Measurements from ENCODE around the gene TMEM101.
"Not testable (repeated sequence)": the region's sequence is repeated elsewhere in the genome, so short reads cannot be mapped to it uniquely, and the experiment has no call there.

TMEM101 gene

DNA sequence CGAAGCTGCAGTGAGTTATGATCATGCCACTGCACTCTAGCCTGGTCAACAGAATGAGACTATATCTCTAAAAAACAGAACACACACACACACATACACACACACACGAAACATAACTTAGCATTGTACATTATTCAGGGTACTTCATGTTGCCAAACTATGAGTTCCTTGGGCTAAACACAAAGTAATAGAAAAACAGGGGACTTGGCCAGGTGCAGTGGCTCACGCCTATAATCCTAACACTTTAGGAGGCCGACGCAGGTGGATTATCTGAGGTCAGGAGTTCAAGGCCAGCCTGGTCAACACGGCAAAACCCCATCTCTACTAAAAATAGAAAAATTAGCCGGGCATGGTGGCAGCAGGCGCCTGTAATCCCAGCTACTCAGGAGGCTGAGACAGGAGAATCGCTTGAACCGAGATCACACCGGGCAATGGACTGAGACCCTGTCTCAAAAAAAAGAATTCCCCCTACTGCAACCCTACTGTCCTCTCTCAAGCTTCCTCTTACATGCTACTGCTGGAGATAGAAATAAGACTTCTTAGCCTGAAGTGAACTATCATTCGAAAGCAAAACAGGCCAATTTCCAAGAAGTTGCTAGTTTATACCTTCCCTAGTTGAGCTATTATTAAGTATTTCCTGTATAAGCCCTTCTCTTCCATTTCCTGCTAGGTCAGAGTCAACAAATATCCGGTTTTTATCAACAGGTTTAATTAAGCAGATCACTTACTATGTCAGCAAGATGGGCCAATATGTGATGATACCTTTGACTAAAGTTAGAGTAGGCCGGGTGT lies 44.5 kb upstream of the TMEM101 start:
- peaks cover 92% of the 10 kb centered on the region for H3K79me2 ChIP-seq (ENCODE audit: insufficient read depth, low read depth)
- peaks cover 29% of the 10 kb centered on the region; the same call in 1 of the 2 replicates for H3K36me3 ChIP-seq (ENCODE audit: insufficient read depth)

GRCh38 chr17:44053125-44053872 lies 38.5 kb upstream of the TMEM101 start:
- Histone ChIP-seq H3K4me3 (IDR thresholded peaks at IDR 0.05; ENCODE audit: insufficient read depth, low read depth, low read length) (no peak overlapping the region), H3K9ac (no peak overlapping the region), H3K36me3 (ENCODE audit: insufficient read depth) (peaks cover 6% of the 10 kb centered on the region; the same call in 1 of the 2 replicates), H4K20me1 (ENCODE audit: insufficient read depth) (no peaks in the 10 kb centered on the region; the same call in 1 of the 2 replicates), H3K27me3 (ENCODE audit: insufficient read depth, low read depth) (no peaks in the 10 kb centered on the region), H2AFZ (ENCODE audit: low read depth) (no peak overlapping the region), H3K4me2 (no peak overlapping the region), H3K27ac (no peak overlapping the region), H3K4me1 (ENCODE audit: low read depth, poor library complexity, severe bottlenecking) (no peaks in the 10 kb centered on the region), H3K79me2 (ENCODE audit: insufficient read depth, low read depth) (peaks cover 76% of the 10 kb centered on the region)
- TF ChIP-seq, protein P1, sequence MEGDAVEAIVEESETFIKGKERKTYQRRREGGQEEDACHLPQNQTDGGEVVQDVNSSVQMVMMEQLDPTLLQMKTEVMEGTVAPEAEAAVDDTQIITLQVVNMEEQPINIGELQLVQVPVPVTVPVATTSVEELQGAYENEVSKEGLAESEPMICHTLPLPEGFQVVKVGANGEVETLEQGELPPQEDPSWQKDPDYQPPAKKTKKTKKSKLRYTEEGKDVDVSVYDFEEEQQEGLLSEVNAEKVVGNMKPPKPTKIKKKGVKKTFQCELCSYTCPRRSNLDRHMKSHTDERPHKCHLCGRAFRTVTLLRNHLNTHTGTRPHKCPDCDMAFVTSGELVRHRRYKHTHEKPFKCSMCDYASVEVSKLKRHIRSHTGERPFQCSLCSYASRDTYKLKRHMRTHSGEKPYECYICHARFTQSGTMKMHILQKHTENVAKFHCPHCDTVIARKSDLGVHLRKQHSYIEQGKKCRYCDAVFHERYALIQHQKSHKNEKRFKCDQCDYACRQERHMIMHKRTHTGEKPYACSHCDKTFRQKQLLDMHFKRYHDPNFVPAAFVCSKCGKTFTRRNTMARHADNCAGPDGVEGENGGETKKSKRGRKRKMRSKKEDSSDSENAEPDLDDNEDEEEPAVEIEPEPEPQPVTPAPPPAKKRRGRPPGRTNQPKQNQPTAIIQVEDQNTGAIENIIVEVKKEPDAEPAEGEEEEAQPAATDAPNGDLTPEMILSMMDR (conservative IDR thresholded peaks at IDR 0.05; ENCODE audit: low read depth, low read length): no peak

More for the DNA sequence above, 44.5 kb upstream of the TMEM101 start:
- no peak overlapping the region for H3K4me3 ChIP-seq (IDR thresholded peaks at IDR 0.05; ENCODE audit: insufficient read depth, low read depth, low read length)
- no peak overlapping the region for H3K9ac ChIP-seq
- no peaks in the 10 kb centered on the region for H3K27me3 ChIP-seq (ENCODE audit: insufficient read depth, low read depth)
- no peak overlapping the region for H2AFZ ChIP-seq (ENCODE audit: low read depth)
- peaks cover 4% of the 10 kb centered on the region for H4K20me1 ChIP-seq (ENCODE audit: insufficient read depth)
- H3K27ac ChIP-seq: no peak overlapping the region
- TF ChIP-seq, protein P1 (conservative IDR thresholded peaks at IDR 0.05; ENCODE audit: low read depth, low read length): no peak
- peaks cover 11% of the 10 kb centered on the region for H3K4me1 ChIP-seq (ENCODE audit: low read depth, poor library complexity, severe bottlenecking)
- H3K4me2 ChIP-seq: no peak overlapping the region

DNA sequence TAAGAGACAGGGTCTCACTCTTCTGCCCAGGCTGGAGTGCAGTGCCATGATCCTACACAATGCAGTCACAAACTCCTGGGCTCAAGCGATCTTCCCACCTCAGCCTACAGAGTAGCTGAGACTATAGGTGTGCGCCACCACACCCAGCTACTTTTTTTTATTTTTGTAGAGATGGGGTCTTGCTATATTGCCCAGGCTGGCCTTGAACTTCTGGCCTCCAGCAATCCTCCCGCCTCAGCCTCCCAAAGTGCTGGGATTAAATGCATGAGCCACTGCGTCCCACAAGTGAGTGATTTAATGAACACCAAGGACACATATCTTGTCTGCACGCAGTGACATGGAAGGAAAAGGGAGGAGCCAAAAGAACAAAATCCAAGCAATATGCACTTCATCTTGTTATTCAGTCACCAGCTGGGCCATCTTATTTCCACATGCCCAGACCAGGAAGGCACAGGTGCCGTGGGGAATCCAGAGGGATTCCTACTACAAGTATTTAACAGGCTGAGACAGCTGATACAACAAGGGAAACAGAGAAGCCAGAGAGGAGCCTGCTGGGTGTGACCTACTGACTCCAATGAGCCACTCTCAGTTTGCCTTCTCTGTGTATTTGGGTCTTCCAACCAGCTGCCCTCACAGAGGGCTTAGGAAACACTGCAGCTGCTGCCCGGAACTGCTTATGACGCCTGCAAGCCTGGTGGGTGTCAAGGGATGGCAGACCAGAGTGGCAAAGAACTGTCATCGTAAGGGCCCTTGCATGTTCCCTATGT lies 34.7 kb upstream of the TMEM101 start:
- no peak overlapping the region for H3K27ac ChIP-seq
- H3K27me3 ChIP-seq (ENCODE audit: insufficient read depth, low read depth): no peaks in the 10 kb centered on the region
- H3K79me2 ChIP-seq (ENCODE audit: insufficient read depth, low read depth): peaks cover 72% of the 10 kb centered on the region; the same call in 1 of the 2 replicates
- H3K9ac ChIP-seq: no peak overlapping the region
- H3K36me3 ChIP-seq (ENCODE audit: insufficient read depth): peaks cover 4% of the 10 kb centered on the region; the same call in 1 of the 2 replicates
- H2AFZ ChIP-seq (ENCODE audit: low read depth): no peak overlapping the region
- no peaks in the 10 kb centered on the region for H3K4me1 ChIP-seq (ENCODE audit: low read depth, poor library complexity, severe bottlenecking)
- no peak overlapping the region for H3K4me2 ChIP-seq
- TF ChIP-seq, protein P1 (conservative IDR thresholded peaks at IDR 0.05; ENCODE audit: low read depth, low read length): no peak
- no peak overlapping the region for H3K4me3 ChIP-seq (IDR thresholded peaks at IDR 0.05; ENCODE audit: insufficient read depth, low read depth, low read length)
- 0 out of 2 replicates have a peak, but pooled peaks cover 4% of the 10 kb centered on the region for H4K20me1 ChIP-seq (ENCODE audit: insufficient read depth)

DNA sequence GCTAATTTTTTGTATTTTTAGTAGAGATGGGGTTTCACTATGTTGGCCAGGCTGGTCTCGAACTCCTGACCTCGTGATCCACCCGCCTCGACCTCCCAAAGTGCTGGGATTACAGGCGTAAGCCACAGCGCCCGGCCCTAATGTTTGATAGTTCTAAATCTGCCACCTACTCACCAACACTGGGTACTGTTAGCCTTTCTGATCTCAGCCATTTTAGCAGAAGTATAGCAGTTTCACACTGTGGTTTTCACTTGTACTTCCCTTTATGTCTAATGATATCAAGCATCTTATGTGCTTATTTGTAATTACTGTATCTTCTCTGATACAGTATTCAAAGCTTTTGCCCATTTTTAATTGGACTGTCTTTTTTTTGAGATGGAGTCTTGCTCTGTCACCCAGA lies 32.1 kb upstream of the TMEM101 start:
- not testable (repeated sequence) for H3K4me2 ChIP-seq; H3K36me3 ChIP-seq (ENCODE audit: insufficient read depth); H3K27me3 ChIP-seq (ENCODE audit: insufficient read depth, low read depth); H3K4me1 ChIP-seq (ENCODE audit: low read depth, poor library complexity, severe bottlenecking); H3K9ac ChIP-seq; H3K27ac ChIP-seq; H2AFZ ChIP-seq (ENCODE audit: low read depth); H4K20me1 ChIP-seq (ENCODE audit: insufficient read depth); H3K4me3 ChIP-seq (IDR thresholded peaks at IDR 0.05; ENCODE audit: insufficient read depth, low read depth, low read length)
- peaks cover 79% of the 10 kb centered on the region; the same call in 1 of the 2 replicates for H3K79me2 ChIP-seq (ENCODE audit: insufficient read depth, low read depth)
